Body of pancreas (tissue), 4 donors: ENCODE data around the gene TPK1. TPM values are rescaled to one million over a fixed set of nuclear protein-coding genes. Genes with fewer than 3 reads are reported as not detected.

Experiments used
- ATAC-seq: fragments of 150-250 bp; one replicate; pipeline ENCODE4 v1.9.1; 2016
- DNase-seq, 4 donors: peaks; one replicate each; pipeline ENCODE4 v3.0.0-alpha.2; 2019
- H3K27ac ChIP-seq, 4 donors: fragments of 200-600 bp; sonication (generic); 1 replicate in 3 of 4; 2 replicates in 1 of 4; pipeline versions ENCODE4 v1.5.1 to v1.6.1; 2016 to 2019; ENCODE audit warnings: mild to moderate bottlenecking in 1 of 4, mixed read lengths in 1 of 4, moderate library complexity in 1 of 4
- H3K27me3 ChIP-seq, 2 donors: fragments of 200-600 bp; sonication (generic); one replicate each; pipeline ENCODE4 v1.6.0; 2016; ENCODE audit warnings: mild to moderate bottlenecking in 1 of 2
- H3K36me3 ChIP-seq, 2 donors: fragments of 200-600 bp; sonication (generic); replicated peaks in 1 of 2; 2 replicates each; pipeline ENCODE4 v1.5.1; 2016; ENCODE audit warnings: low read depth in 2 of 2; ENCODE audit not compliant: insufficient read depth in 1 of 2
- H3K4me1 ChIP-seq: fragments of 200-600 bp; sonication (generic); one replicate; pipeline ENCODE4 v1.6.0; 2016
- H3K4me3 ChIP-seq, 2 donors: fragments of 200-600 bp; sonication (generic); 1 replicate in 1 of 2; 2 replicates in 1 of 2; pipeline ENCODE4 v1.5.1; 2016 to 2019
- H3K9me3 ChIP-seq, 3 donors: fragments of 200-600 bp; sonication (generic); 1 replicate in 2 of 3; 2 replicates in 1 of 3; pipeline ENCODE4 v1.5.1; 2016
- CTCF ChIP-seq, 7 experiments: fragments of 450-650 bp in 4 of 7; fragments of 200-600 bp in 3 of 7; sonication (generic) in 3 of 7; IDR thresholded peaks; one replicate each; pipeline ENCODE4 v1.5.1; 2016 to 2019; ENCODE audit warnings: antibody characterized with exemption in 7 of 7
- POLR2A ChIP-seq, 3 donors: fragments of 450-650 bp; IDR thresholded peaks; one replicate each; pipeline ENCODE4 v1.6.1; 2016; ENCODE audit warnings: antibody characterized with exemption in 3 of 3, mild to moderate bottlenecking in 2 of 3
- WGBS, 2 donors: methylation state at CpG; one replicate each; pipeline ENCODE4 v1.1.5; 2017; 5-methylcytosine and 5-hydroxymethylcytosine counted together
- intact Hi-C: fragments of 100-400 bp; cut with DNase I; formaldehyde crosslinking; loops from one replicate; pipeline ENCODE4 v1.15.1; 2023
- total RNA-seq, 2 donors: library from RNA; depleted of rRNA; stranded (reverse); fragments of >200 nt; gene quantifications; one replicate each; pipeline ENCODE4 v1.1.0, GENCODE V29; 2016

Gene TPK1
- total RNA-seq, 2 donors from 2014 or later, result 0.66 to 1.3 TPM

- WGBS, 2 donors, result 75 to 81% methylated on average over 3 of the region's 3 CpGs
- intact Hi-C loops, result no loop called here
- Histone ChIP-seq H3K4me1 (no peaks in the 10 kb centered on the region), H3K27me3 (no peaks in the 10 kb centered on the region), H3K4me3 (no peak overlapping the region), H3K36me3 (no peaks in the 10 kb centered on the region), H3K9me3 (no peaks in the 10 kb centered on the region), H3K27ac (no peak overlapping the region)
- no peak for ATAC-seq
- DNase-seq, result no peak
- TF ChIP-seq CTCF (IDR thresholded peaks at IDR 0.05) (no peak), POLR2A (IDR thresholded peaks at IDR 0.05) (no peak)
Measured at GRCh38 chr7:144720710-144721109, 115.1 kb downstream of the TPK1 start.

DNA sequence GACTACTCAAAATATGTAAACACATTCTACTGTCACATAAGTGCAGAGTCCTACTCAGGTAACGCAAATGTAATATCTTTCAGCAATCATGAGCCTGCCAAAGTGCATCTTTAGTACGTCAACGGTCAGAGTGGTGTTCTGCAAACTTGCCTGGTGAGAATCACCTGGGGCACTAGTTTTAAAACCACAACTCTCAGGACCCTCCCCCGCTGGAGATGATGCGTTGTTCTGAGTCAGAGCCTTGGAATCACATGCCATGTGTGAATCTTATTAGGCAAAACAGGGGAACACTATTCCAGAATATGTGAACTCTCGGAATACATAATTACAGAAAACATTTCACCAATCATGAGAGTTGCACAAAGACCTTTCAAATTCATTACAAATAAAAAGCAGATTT, 115.7 kb downstream of the TPK1 start:
- no peak for TF ChIP-seq POLR2A (IDR thresholded peaks at IDR 0.05)
- TF ChIP-seq CTCF (IDR thresholded peaks at IDR 0.05), result no peak
- Histone ChIP-seq H3K36me3 (no peaks in the 10 kb centered on the region), H3K9me3 (no peaks in the 10 kb centered on the region), H3K27me3 (no peaks in the 10 kb centered on the region), H3K4me1 (no peaks in the 10 kb centered on the region), H3K27ac (no peak overlapping the region), H3K4me3 (no peak overlapping the region)
- intact Hi-C loops, result no loop called here
- WGBS, 2 donors, result 90 to 91% methylated on average over 6 of the region's 6 CpGs
- DNase-seq (no peak), ATAC-seq (no peak)

DNA sequence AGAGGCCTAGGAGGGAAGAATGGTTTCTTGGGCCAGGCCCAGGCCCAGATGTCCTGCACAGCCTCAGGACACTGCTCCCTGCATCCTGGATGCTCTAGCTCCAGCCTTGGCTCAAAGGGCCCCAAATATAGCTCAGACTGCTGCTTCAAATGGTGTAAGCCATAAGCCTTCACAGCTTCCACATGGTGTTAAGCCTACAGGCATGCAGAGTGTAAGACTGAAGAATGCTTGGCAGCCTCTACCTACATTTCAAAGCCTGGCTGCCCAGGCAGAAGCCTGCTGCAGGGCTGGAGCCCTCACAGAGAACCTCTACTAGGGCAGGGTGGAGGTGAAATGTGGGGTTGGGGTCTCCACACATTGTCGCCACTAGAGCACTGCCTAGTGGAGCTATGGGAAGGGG, 118.1 kb downstream of the TPK1 start:
- H3K4me3 ChIP-seq, result no peak overlapping the region
- no peaks in the 10 kb centered on the region for H3K27me3 ChIP-seq
- no peaks in the 10 kb centered on the region for H3K36me3 ChIP-seq
- intact Hi-C loops, result no loop called here
- no peak for DNase-seq
- no peaks in the 10 kb centered on the region for H3K4me1 ChIP-seq
- TF ChIP-seq CTCF (IDR thresholded peaks at IDR 0.05) (no peak), POLR2A (IDR thresholded peaks at IDR 0.05) (no peak)
- H3K27ac ChIP-seq, result no peak overlapping the region
- ATAC-seq, result no peak
- no peaks in the 10 kb centered on the region for H3K9me3 ChIP-seq
- WGBS, 2 donors, result 69 to 100% methylated on average over 1 of the region's 1 CpG

- TF ChIP-seq CTCF (IDR thresholded peaks at IDR 0.05) (no peak), POLR2A (IDR thresholded peaks at IDR 0.05) (no peak)
- ATAC-seq (no peak), DNase-seq (no peak)
- WGBS, 2 donors, result 30 to 44% methylated on average over 2 of the region's 2 CpGs
- Histone ChIP-seq H3K36me3 (no peaks in the 10 kb centered on the region), H3K9me3 (no peaks in the 10 kb centered on the region), H3K27me3 (no peaks in the 10 kb centered on the region), H3K4me3 (no peak overlapping the region), H3K27ac (no peak overlapping the region), H3K4me1 (no peaks in the 10 kb centered on the region)
- intact Hi-C loops, result no loop called here
Measured at GRCh38 chr7:144713850-144714249, 122.0 kb downstream of the TPK1 start.

GRCh38 chr7:144710791-144711190, 125.1 kb downstream of the TPK1 start:
- Histone ChIP-seq H3K4me1 (no peaks in the 10 kb centered on the region), H3K27me3 (no peaks in the 10 kb centered on the region), H3K9me3 (no peaks in the 10 kb centered on the region), H3K4me3 (no peak overlapping the region), H3K36me3 (no peaks in the 10 kb centered on the region), H3K27ac (no peak overlapping the region)
- intact Hi-C loops, result no loop called here
- 75 to 76% methylated on average over 4 of the region's 4 CpGs for WGBS, 2 donors
- DNase-seq (no peak), ATAC-seq (no peak)
- TF ChIP-seq CTCF (IDR thresholded peaks at IDR 0.05), result no peak
- no peak for TF ChIP-seq POLR2A (IDR thresholded peaks at IDR 0.05)
